Measurements from ENCODE around the gene APBB2.

GRCh38 chr4:40875507-40876150 is 338.7 kb downstream of the APBB2 start:
- TF ChIP-seq CTCF (conservative IDR thresholded peaks at IDR 0.05 in 1 of 2, IDR thresholded peaks at IDR 0.05 in 1 of 2; ENCODE audit: extremely low read depth in 1 of 2, insufficient read depth in 1 of 2, low read depth in 1 of 2, low read length in 2 of 2) (no peak), EZH2 (IDR thresholded peaks at IDR 0.05; ENCODE audit: borderline replicate concordance, low read length) (no peak)
